Measurements from ENCODE around the gene TEX14. TPM values are rescaled to one million over a fixed set of nuclear protein-coding genes. Genes with fewer than 3 reads are reported as not detected.
A peak's percentile ranks its signal among the peaks of the same experiment; 100 is the strongest.

Gene TEX14
- polyA plus RNA-seq, 1 donor (not counting 4 experiments of a cell fraction or from before 2014, with no cell fraction given): 0.16 TPM

- dilution Hi-C loops (cut with MboI; ENCODE audit: extremely low pct_ligation_motif_present, low sequenced_read_pairs): no loop called here
- no peak overlapping the region for H3K4me2 ChIP-seq (ENCODE audit: control insufficient read depth, extremely low read depth, insufficient read depth, low read depth, low read length)
- DNase-seq (ENCODE audit: low read depth, low spot score) (no peak), FAIRE-seq (no peak)
- H3K9me1 ChIP-seq (ENCODE audit: control insufficient read depth, extremely low read depth, insufficient read depth, low read length): no peaks in the 10 kb centered on the region
- H3K9ac ChIP-seq (ENCODE audit: control insufficient read depth, extremely low read depth, insufficient read depth, low read length): no peak overlapping the region
- no peak overlapping the region for H2AFZ ChIP-seq (ENCODE audit: control insufficient read depth, low read length)
- TF ChIP-seq, protein P1, sequence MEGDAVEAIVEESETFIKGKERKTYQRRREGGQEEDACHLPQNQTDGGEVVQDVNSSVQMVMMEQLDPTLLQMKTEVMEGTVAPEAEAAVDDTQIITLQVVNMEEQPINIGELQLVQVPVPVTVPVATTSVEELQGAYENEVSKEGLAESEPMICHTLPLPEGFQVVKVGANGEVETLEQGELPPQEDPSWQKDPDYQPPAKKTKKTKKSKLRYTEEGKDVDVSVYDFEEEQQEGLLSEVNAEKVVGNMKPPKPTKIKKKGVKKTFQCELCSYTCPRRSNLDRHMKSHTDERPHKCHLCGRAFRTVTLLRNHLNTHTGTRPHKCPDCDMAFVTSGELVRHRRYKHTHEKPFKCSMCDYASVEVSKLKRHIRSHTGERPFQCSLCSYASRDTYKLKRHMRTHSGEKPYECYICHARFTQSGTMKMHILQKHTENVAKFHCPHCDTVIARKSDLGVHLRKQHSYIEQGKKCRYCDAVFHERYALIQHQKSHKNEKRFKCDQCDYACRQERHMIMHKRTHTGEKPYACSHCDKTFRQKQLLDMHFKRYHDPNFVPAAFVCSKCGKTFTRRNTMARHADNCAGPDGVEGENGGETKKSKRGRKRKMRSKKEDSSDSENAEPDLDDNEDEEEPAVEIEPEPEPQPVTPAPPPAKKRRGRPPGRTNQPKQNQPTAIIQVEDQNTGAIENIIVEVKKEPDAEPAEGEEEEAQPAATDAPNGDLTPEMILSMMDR (optimal IDR thresholded peaks at IDR 0.05 in 1 of 3, IDR thresholded peaks at IDR 0.05 in 1 of 3, conservative IDR thresholded peaks at IDR 0.05 in 1 of 3; ENCODE audit: extremely low read depth in 1 of 3, insufficient read depth in 2 of 3, low read length in 3 of 3): peak; percentile 49 to 70 (median 69)
- TF ChIP-seq EZH2 (IDR thresholded peaks at IDR 0.05; ENCODE audit: low read length): no peak
- H3K79me2 ChIP-seq (ENCODE audit: control insufficient read depth, insufficient read depth, low read length): no peaks in the 10 kb centered on the region
- H3K4me1 ChIP-seq (ENCODE audit: control insufficient read depth, extremely low read depth, insufficient read depth, low read length): no peaks in the 10 kb centered on the region
- H3K27ac ChIP-seq (ENCODE audit: control insufficient read depth, insufficient read depth, low read length): no peak overlapping the region
- H3K4me3 ChIP-seq (ENCODE audit: control insufficient read depth in 2 of 3, extremely low read depth in 1 of 3, insufficient read depth in 2 of 3, low read depth in 1 of 3, low read length in 3 of 3): no peak overlapping the region
- peaks cover 3% of the 10 kb centered on the region for H3K27me3 ChIP-seq (ENCODE audit: control insufficient read depth, extremely low read depth, insufficient read depth, low read length)
- H3K9me3 ChIP-seq (ENCODE audit: control insufficient read depth, low read depth, low read length): no peaks in the 10 kb centered on the region
- no peaks in the 10 kb centered on the region for H3K36me3 ChIP-seq (ENCODE audit: control insufficient read depth in 2 of 2, extremely low read depth in 1 of 2, insufficient read depth in 2 of 2, low read length in 2 of 2)
- H4K20me1 ChIP-seq (ENCODE audit: control insufficient read depth, extremely low read depth, insufficient read depth, low read length): no peaks in the 10 kb centered on the region
These were observed 150.6 kb downstream of the TEX14 start for GRCh38 chr17:58541249-58541648.

GRCh38 chr17:58539698-58540097 lies 152.1 kb downstream of the TEX14 start:
- Histone ChIP-seq H3K4me1 (ENCODE audit: control insufficient read depth, extremely low read depth, insufficient read depth, low read length) (no peaks in the 10 kb centered on the region), H3K9me3 (ENCODE audit: control insufficient read depth, low read depth, low read length) (no peaks in the 10 kb centered on the region), H4K20me1 (ENCODE audit: control insufficient read depth, extremely low read depth, insufficient read depth, low read length) (no peaks in the 10 kb centered on the region), H3K27ac (ENCODE audit: control insufficient read depth, insufficient read depth, low read length) (no peak overlapping the region), H3K79me2 (ENCODE audit: control insufficient read depth, insufficient read depth, low read length) (no peaks in the 10 kb centered on the region), H3K4me2 (ENCODE audit: control insufficient read depth, extremely low read depth, insufficient read depth, low read depth, low read length) (no peak overlapping the region), H3K36me3 (ENCODE audit: control insufficient read depth in 2 of 2, extremely low read depth in 1 of 2, insufficient read depth in 2 of 2, low read length in 2 of 2) (no peaks in the 10 kb centered on the region), H3K4me3 (ENCODE audit: control insufficient read depth in 2 of 3, extremely low read depth in 1 of 3, insufficient read depth in 2 of 3, low read depth in 1 of 3, low read length in 3 of 3) (no peak overlapping the region), H2AFZ (ENCODE audit: control insufficient read depth, low read length) (no peak overlapping the region), H3K27me3 (ENCODE audit: control insufficient read depth, extremely low read depth, insufficient read depth, low read length) (peaks cover 9% of the 10 kb centered on the region), H3K9ac (ENCODE audit: control insufficient read depth, extremely low read depth, insufficient read depth, low read length) (no peak overlapping the region), H3K9me1 (ENCODE audit: control insufficient read depth, extremely low read depth, insufficient read depth, low read length) (no peaks in the 10 kb centered on the region)
- DNase-seq (ENCODE audit: low read depth, low spot score) (no peak), FAIRE-seq (no peak)
- TF ChIP-seq EZH2 (IDR thresholded peaks at IDR 0.05; ENCODE audit: low read length): no peak
- TF ChIP-seq, protein P1 (optimal IDR thresholded peaks at IDR 0.05 in 1 of 3, IDR thresholded peaks at IDR 0.05 in 1 of 3, conservative IDR thresholded peaks at IDR 0.05 in 1 of 3; ENCODE audit: extremely low read depth in 1 of 3, insufficient read depth in 2 of 3, low read length in 3 of 3): no peak
- dilution Hi-C loops (cut with MboI; ENCODE audit: extremely low pct_ligation_motif_present, low sequenced_read_pairs): no loop called here

Measured in keratinocyte (primary cell).